Endothelial cell of umbilical vein (primary cell): ENCODE results near the gene BPI. TPM values are rescaled to one million over a fixed set of nuclear protein-coding genes. Genes with fewer than 3 reads are reported as not detected.
"Not testable (repeated sequence)": the region's sequence is repeated elsewhere in the genome, so short reads cannot be mapped to it uniquely, and the experiment has no call there.

Experiments used
- BruUV-seq: library from RNA; stranded (reverse); fragments of 400-500 nt; replicated peaks from 2 replicates; lab custom pipeline; 2021; lab: Mats Ljungman, UMichigan
- CTCF ChIA-PET: fragments of 300-600, 350-600 bp; sonication (Branson Sonifier 250); formaldehyde crosslinking; loops from one replicate; lab custom pipeline; 2021; ENCODE audit warnings: antibody characterized with exemption, inconsistent platforms; lab: Charles Lee
- POLR2A ChIA-PET: fragments of 300-600, 350-600 bp; sonication (Branson Sonifier 250); formaldehyde crosslinking; loops from one replicate; lab custom pipeline; 2021; ENCODE audit warnings: antibody characterized with exemption, inconsistent platforms; lab: Charles Lee
- DNase-seq: peaks from one replicate; pipeline ENCODE4 v3.0.0-alpha.2; 2011; ENCODE audit warnings: low read depth, low spot score
- FAIRE-seq: peaks from 2 replicates; lab custom pipeline; 2011; peaks lifted over from hg19 to GRCh38; lab: Jason Lieb, UNC
- H2AFZ ChIP-seq: 2 replicates; pipeline ENCODE4 v1.6.0; 2012; ENCODE audit warnings: low read depth, low read length, control low read depth, inconsistent platforms
- H3K27ac ChIP-seq: 2 replicates; pipeline ENCODE4 v1.5.1; 2011; ENCODE audit warnings: low read depth, mild to moderate bottlenecking, control low read depth, low read length, moderate library complexity; ENCODE audit not compliant: insufficient read depth
- H3K27me3 ChIP-seq, 2 experiments: 2 replicates each; pipeline versions ENCODE4 v1.6.0 to v1.6.1; 2011; ENCODE audit warnings: low read length in 2 of 2, mixed read lengths in 1 of 2; ENCODE audit not compliant: control insufficient read depth in 2 of 2, insufficient read depth in 2 of 2
- H3K36me3 ChIP-seq, 2 experiments: 2 replicates in 1 of 2; 3 replicates in 1 of 2; pipeline ENCODE4 v1.5.1; 2011; ENCODE audit warnings: low read length in 2 of 2, mild to moderate bottlenecking in 1 of 2, moderate library complexity in 1 of 2; ENCODE audit not compliant: control insufficient read depth in 2 of 2, insufficient read depth in 2 of 2; ENCODE audit errors: extremely low read depth in 1 of 2
- H3K4me1 ChIP-seq: 3 replicates; pipeline ENCODE4 v1.5.1; 2011; ENCODE audit warnings: mild to moderate bottlenecking, low read length; ENCODE audit not compliant: control insufficient read depth, insufficient read depth; ENCODE audit errors: extremely low read depth
- H3K4me2 ChIP-seq: 2 replicates; pipeline ENCODE4 v1.6.1; 2011; ENCODE audit warnings: low read length, control low read depth, mixed read lengths; ENCODE audit not compliant: insufficient read depth
- H3K4me3 ChIP-seq, 3 experiments: fragments of 200-600 bp in 1 of 3; sonication (generic), shearing (Covaris generic) in 1 of 3; replicated peaks in 1 of 3; 2 replicates each; pipeline ENCODE4 v1.5.1; 2011 to 2016; ENCODE audit warnings: control low read depth in 3 of 3, low read length in 3 of 3, mild to moderate bottlenecking in 2 of 3, inconsistent platforms in 1 of 3, low read depth in 1 of 3, moderate library complexity in 1 of 3; ENCODE audit not compliant: insufficient read depth in 1 of 3
- H3K79me2 ChIP-seq: 2 replicates; pipeline ENCODE4 v1.6.0; 2012; ENCODE audit warnings: low read length, inconsistent platforms; ENCODE audit not compliant: control insufficient read depth, insufficient read depth
- H3K9ac ChIP-seq: replicated peaks from 2 replicates; pipeline ENCODE3; 2011; ENCODE audit warnings: low read length, control low read depth; ENCODE audit not compliant: insufficient read depth; ENCODE audit errors: extremely low read depth
- H3K9me1 ChIP-seq: replicated peaks from 3 replicates; pipeline ENCODE4 v1.6.0; 2011; ENCODE audit warnings: mild to moderate bottlenecking, low read length; ENCODE audit not compliant: control insufficient read depth, insufficient read depth; ENCODE audit errors: extremely low read depth
- H3K9me3 ChIP-seq: replicated peaks from 2 replicates; pipeline ENCODE4 v1.5.1; 2012; ENCODE audit warnings: low read length, inconsistent platforms; ENCODE audit not compliant: control insufficient read depth, insufficient read depth
- H4K20me1 ChIP-seq: replicated peaks from 2 replicates; pipeline ENCODE3; 2011; ENCODE audit warnings: mild to moderate bottlenecking, low read length; ENCODE audit not compliant: control insufficient read depth, insufficient read depth; ENCODE audit errors: extremely low read depth
- EZH2 ChIP-seq: IDR thresholded peaks from 2 replicates; pipeline ENCODE4 v1.6.1; 2012; ENCODE audit warnings: borderline replicate concordance, low read depth, mild to moderate bottlenecking, moderate library complexity, low read length, inconsistent platforms; ENCODE audit not compliant: severe bottlenecking
- FOS ChIP-seq: IDR thresholded peaks from 2 replicates; pipeline ENCODE4 v1.6.1; 2011; ENCODE audit warnings: mild to moderate bottlenecking, low read length, moderate library complexity, borderline replicate concordance; ENCODE audit not compliant: insufficient read depth
- JUN ChIP-seq: IDR thresholded peaks from 2 replicates; pipeline ENCODE4 v1.6.1; 2011; ENCODE audit warnings: borderline replicate concordance, low read depth; ENCODE audit not compliant: insufficient read length, insufficient read depth
- MYC ChIP-seq: IDR thresholded peaks from one replicate; pipeline ENCODE4 v1.6.1; 2011; ENCODE audit warnings: mild to moderate bottlenecking, low read depth, low read length
- POLR2A ChIP-seq: IDR thresholded peaks from 2 replicates; pipeline ENCODE4 v1.6.1; 2012; ENCODE audit warnings: low read depth, mild to moderate bottlenecking, control low read depth, low read length
- dilution Hi-C: fragments of 300-500 bp; cut with MboI; formaldehyde crosslinking; loops from one replicate; pipeline ENCODE4 v1.15.0; 2019; ENCODE audit warnings: low sequenced_read_pairs; ENCODE audit not compliant: extremely low pct_ligation_motif_present
- intact Hi-C: fragments of 100-400 bp; cut with micrococcal nuclease; formaldehyde crosslinking; loops from one replicate; pipeline ENCODE4 v1.10.0; 2022
- polyA plus RNA-seq, 4 experiments: library from polyadenylated mRNA; depleted of rRNA in 3 of 4; stranded (reverse) in 3 of 4; unstranded in 1 of 4; fragments of >200 nt; gene quantifications; 2 replicates each; pipeline versions ENCODE4 v1.2.1 to v1.2.3, GENCODE V29; 2011 to 2012; ENCODE audit warnings: missing spikeins in 1 of 4
- total RNA-seq: library from RNA; stranded (reverse); gene quantifications from 2 replicates; pipeline ENCODE4 v1.2.3, GENCODE V29; 2021
- TF ChIP-seq, protein P1 (sequence below): IDR thresholded peaks from 2 replicates; pipeline ENCODE4 v1.6.1; 2011; ENCODE audit not compliant: insufficient read depth, insufficient read length

Gene BPI
- total and polyA plus RNA-seq, 2 donors (not counting 3 experiments of a cell fraction or from before 2014, with no cell fraction given): not detected

- Histone ChIP-seq H3K9ac (no peak overlapping the region), H3K36me3 (no peaks in the 10 kb centered on the region), H3K9me3 (no peaks in the 10 kb centered on the region), H3K27me3 (peaks cover 10 to 16% of the 10 kb centered on the region in 2 experiments), H4K20me1 (no peaks in the 10 kb centered on the region), H3K4me2 (no peak overlapping the region), H3K79me2 (no peaks in the 10 kb centered on the region), H3K4me1 (no peaks in the 10 kb centered on the region), H2AFZ (no peak overlapping the region), H3K27ac (no peak overlapping the region), H3K4me3 (no peak overlapping the region), H3K9me1 (no peaks in the 10 kb centered on the region)
- CTCF ChIA-PET: interaction anchor here (2.2 to 5.8 kb wide), 2 partner anchors 21 to 31 kb away, joined by 8 to 27 read pairs; no protein-coding TSS in a partner anchor
- dilution Hi-C loops (no loop called here), intact Hi-C loops (no loop called here)
- FAIRE-seq: no peak
- TF ChIP-seq FOS (no peak), JUN (no peak), MYC (no peak), POLR2A (no peak), EZH2 (no peak)
- TF ChIP-seq, protein P1, sequence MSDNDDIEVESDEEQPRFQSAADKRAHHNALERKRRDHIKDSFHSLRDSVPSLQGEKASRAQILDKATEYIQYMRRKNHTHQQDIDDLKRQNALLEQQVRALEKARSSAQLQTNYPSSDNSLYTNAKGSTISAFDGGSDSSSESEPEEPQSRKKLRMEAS: no peak
- POLR2A ChIA-PET: no interaction called here
- no peak for DNase-seq
- BruUV-seq: no TSS peak
Measured at GRCh38 chr20:38377039-38377685, 73.2 kb downstream of the BPI start.

- H3K4me2 ChIP-seq, H3K36me3 ChIP-seq, FAIRE-seq, BruUV-seq, H3K79me2 ChIP-seq, POLR2A ChIA-PET, H3K9me1 ChIP-seq, H3K9me3 ChIP-seq, H3K27ac ChIP-seq, dilution Hi-C loops, DNase-seq, intact Hi-C loops, H3K9ac ChIP-seq, H3K4me3 ChIP-seq, H3K4me1 ChIP-seq, H4K20me1 ChIP-seq, H2AFZ ChIP-seq: not testable (repeated sequence)
- H3K27me3 ChIP-seq: peaks cover 7 to 14% of the 10 kb centered on the region in 2 experiments
- CTCF ChIA-PET: interaction anchor here (2.2 kb wide), 1 partner anchor 31 kb away, joined by 8 read pairs; no protein-coding TSS in a partner anchor
Measured at GRCh38 chr20:38377838-38378237, 73.9 kb downstream of the BPI start.
